HG02938 (cell line): Measurements from ENCODE around the gene PFDN5.
"Not testable (repeated sequence)": the region's sequence is repeated elsewhere in the genome, so short reads cannot be mapped to it uniquely, and the experiment has no call there.

ENCODE experiments used
- ATAC-seq: cut with Tn5 transposase; IDR thresholded peaks from one replicate; pipeline ENCODE4 v1.9.1; 2021; ENCODE audit warnings: mild to moderate bottlenecking, moderate library complexity; ENCODE audit not compliant: unreplicated experiment

Gene PFDN5

DNA sequence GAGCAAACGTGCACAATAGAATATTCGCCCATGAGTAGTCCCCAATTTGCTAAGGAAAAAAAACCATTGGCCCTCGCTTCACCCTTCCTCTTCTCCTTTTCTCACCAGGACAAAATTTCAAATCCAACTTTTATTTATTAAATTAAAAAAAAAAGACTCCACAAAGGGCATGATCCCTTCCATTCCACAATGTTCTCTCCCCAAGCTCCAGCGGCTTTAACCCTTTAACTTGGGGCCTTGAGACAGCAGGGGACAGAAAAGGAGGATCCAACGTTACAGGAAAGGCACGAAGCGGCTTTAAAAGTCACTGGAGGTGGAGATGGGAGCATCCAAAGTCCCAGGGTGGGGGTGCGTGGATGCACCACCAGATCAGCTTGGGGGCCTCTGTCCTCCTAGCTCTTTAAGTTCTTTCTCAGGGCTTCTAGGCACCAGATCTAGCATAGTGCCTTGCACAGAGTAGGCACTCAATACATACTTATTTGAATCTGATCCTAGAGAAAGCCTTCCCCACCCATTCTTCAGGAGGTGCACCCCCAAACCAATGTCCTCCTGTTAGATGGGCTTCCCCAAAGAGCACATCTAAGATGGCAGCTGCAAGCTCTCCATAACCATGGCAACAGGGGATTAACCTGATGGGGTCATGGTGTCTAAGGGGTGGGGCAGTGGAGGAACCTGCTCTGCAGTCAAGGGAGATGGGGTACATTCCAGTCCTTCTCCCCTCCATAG lies 31.3 kb downstream of the PFDN5 start:
- no peak for ATAC-seq

GRCh38 chr12:53327435-53328042 lies 32.2 kb downstream of the PFDN5 start:
- no peak for ATAC-seq

GRCh38 chr12:53328043-53328435 lies 32.7 kb downstream of the PFDN5 start:
- no peak for ATAC-seq

DNA sequence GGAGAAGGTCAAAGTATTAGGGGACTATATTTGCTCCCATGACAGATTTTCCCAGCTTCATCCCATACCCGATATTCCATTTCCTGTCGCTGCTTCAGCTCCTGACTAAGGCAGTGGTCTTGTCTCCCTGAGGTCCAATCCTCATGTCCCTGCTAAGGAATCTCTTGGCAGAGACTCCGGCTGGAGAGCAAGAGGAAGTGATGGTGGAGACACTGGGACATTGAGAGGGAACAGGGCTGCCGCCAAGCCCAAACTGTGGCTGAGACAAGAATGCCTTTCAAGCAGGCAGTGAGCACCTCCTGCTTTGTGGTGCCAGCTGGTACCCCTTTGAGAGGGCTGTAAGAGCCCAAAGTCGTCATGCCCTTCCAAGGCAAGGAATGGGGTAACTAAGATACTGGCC lies 35.3 kb downstream of the PFDN5 start:
- ATAC-seq, result no peak

DNA sequence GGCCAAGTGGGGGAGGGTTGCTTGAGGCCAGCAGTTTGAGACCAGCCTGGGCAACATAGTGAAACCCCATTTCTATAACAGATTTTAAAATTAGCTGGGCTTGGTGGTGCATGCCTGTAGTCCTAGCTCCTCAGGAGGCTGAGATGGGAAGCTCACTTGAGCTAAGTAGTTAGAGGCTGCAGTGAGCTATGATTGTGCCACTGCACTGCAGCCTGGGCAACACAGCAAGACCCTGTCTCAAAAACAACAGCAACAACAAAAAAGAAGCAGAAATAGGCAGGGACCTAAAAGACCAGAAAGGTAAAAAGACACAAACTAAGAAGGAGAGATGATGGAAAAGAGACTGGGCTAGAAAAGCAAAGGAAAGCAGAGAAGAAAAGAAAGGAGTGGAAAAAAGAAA lies 37.0 kb downstream of the PFDN5 start:
- not testable (repeated sequence) for ATAC-seq

GRCh38 chr12:53332744-53333143 lies 37.4 kb downstream of the PFDN5 start:
- ATAC-seq, result no peak

GRCh38 chr12:53333289-53333688 lies 37.9 kb downstream of the PFDN5 start:
- ATAC-seq, result no peak

GRCh38 chr12:53333845-53334244 lies 38.5 kb downstream of the PFDN5 start:
- ATAC-seq, result no peak

GRCh38 chr12:53334822-53335221 lies 39.5 kb downstream of the PFDN5 start:
- no peak for ATAC-seq

GRCh38 chr12:53336181-53336681 lies 40.9 kb downstream of the PFDN5 start, which contains the start of gene SP7:
TSS of gene SP7 (minus strand) at chr12:53336354. CDS start at chr12:53335646, 708 bp downstream.
- ATAC-seq, result no peak

DNA sequence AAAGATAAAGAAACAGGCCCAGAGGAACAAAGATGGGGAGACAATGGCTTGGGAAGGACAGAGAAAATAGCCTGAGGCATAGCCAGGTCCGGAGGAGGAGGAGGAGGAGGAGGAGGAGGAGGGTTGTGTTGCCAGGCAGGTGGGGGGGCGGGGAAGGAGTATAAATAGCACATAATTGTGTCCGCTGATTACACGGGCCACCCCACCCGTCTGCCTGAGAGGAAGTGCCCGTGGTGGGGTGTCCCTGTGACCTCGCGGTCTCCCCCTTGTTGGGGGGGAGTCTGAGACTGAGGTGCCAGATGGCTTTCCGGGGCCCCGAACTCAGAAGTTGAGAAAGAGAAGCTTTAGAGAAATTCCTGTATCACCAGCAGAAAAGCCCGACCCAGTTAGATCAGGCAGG lies 42.7 kb downstream of the PFDN5 start:
- ATAC-seq, result no peak

- ATAC-seq, result no peak
These were observed 43.6 kb downstream of the PFDN5 start for GRCh38 chr12:53338916-53339315.

- no peak for ATAC-seq
These were observed 45.1 kb downstream of the PFDN5 start for GRCh38 chr12:53340398-53340797.

DNA sequence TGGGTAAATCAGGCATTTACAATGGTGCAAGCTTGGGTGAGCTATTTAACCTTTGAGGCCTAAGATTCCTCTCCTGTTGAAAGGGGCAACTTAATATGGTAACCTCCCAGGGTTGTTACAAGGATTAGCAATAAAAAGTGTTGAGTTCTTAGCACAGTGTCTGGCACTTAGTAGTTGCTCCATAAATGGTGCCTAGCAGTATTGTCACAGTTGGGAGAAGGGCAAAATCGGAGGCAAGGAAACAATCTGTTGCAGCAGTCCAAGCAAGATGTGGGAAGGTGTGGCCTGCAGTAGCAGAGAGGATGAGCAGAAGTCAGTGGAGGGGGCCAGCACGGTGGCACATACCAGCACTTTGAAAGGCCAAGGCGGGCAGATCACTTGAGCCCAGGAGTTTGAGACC lies 48.1 kb downstream of the PFDN5 start:
- ATAC-seq, result no peak

DNA sequence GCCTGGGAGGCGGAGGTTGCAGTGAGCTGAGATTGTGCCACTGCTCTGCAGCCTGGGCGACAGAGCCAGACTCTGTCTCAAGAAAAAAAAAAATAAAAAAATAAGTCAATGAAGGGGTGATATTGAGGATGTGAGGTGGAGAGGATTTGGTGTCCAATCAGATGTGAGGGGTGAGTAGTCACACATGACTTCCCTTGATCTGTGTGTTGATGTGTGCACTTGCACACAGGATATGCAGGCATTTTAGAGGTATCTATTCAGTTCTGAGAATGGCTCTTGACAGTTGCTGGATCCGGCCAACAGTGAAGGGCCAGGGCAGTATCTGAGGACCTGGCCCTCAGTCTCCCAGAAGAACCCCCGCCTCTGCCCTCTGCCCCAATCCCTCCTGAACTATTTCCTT lies 48.6 kb downstream of the PFDN5 start:
- ATAC-seq, result no peak

DNA sequence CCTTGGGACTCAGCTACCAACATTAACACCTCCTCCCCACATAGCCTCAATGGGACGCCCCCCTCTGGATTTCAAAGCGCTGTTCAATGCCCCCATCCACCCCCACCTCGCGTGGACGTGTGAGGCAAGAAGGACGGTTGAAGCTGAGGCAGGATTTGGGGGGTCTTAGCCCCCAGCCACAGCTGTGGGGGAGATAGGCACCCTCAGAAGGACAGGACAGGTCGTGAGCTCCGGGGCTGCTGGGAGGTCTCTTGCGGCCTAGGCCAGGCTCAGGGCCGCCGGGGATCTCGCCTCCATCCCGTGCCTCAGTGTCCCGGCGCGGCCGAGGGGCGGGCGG lies 49.1 kb downstream of the PFDN5 start:
- no peak for ATAC-seq

GRCh38 chr12:53344824-53345485 lies 49.6 kb downstream of the PFDN5 start:
- no peak for ATAC-seq

GRCh38 chr12:53345486-53346188 lies 50.3 kb downstream of the PFDN5 start:
- ATAC-seq, result no peak

DNA sequence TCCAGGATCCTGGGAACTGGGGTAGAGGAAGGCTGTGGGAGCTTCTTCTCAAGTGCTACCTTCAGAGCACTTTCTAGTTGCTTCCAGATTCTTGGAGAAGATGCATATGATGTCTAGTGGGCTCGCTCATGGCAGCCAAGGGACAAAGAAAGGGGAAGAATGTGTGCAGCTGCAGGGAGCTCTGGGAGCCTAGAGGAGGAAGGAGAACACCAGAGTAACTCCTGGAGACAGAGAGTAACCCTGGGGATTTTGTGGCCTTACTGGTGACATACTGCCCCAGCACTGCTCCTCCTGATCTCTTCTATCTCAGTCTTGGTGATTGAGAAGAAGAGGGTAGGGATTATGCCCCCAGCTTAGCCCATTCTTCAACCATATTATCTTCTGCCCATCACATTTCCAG lies 51.1 kb downstream of the PFDN5 start:
- no peak for ATAC-seq

DNA sequence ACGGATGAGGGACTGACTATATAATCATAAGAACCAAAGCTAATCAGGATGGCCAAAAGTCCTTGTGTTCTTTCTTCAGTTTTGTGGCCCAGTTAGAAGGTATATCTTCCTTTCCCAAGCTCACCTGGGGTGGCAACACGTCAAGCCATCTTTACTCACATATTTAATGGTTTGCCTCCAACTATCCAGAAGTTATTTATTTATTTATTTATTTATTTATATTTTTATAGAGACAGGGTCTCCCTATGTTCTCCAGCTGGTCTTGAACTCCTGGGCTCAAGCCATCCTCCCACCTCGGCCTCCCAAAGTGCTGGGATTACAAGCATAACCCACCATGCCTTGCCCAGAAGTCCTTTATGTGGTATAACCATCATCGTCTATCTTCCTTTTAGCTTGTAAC lies 52.6 kb downstream of the PFDN5 start:
- ATAC-seq, result no peak
